ENCODE results near the gene SMIM9.

DNA sequence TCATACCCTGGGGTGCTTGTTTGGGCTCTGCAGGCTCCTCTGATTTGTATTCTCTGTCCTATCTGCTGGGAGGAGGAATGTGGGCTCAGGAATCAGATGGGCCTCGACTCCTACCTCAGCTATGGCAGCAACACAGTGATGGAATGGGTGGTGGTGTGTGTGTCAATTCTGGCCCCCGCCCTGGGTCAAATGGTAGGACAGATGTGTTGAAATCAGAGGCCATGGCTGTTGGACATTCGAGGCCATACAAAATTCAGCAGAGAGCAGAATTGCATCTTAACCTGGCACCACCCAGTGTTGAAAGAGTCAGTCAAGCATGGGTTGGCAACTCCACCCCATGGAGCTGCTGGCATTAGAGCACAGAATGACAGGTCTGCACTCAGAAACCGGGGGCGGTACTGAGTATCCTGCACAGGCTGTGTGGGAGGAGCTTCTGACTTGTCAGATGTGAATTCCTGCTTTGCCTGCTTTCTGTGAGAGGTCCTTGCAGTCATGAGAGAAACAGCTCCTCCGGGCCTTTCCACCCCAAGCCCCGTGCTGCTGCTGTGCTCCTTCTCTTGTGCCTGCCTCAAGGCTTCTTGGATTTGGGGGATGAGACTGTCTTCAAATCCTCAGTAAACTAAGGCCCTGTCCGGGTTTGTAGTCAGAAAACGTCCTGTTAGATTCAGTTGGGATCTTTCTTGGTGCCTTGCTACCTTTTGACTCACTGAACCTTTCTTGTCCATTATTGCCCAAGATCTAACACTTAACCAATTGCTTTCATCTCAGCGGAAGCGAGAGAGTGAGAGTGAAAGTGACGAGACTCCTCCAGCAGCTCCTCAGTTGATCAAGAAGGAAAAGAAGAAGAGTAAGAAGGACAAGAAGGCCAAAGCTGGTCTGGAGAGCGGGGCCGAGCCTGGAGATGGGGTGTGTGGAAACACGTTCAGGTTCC, 58.8 kb downstream of the SMIM9 start:
- TF ChIP-seq, protein P1, sequence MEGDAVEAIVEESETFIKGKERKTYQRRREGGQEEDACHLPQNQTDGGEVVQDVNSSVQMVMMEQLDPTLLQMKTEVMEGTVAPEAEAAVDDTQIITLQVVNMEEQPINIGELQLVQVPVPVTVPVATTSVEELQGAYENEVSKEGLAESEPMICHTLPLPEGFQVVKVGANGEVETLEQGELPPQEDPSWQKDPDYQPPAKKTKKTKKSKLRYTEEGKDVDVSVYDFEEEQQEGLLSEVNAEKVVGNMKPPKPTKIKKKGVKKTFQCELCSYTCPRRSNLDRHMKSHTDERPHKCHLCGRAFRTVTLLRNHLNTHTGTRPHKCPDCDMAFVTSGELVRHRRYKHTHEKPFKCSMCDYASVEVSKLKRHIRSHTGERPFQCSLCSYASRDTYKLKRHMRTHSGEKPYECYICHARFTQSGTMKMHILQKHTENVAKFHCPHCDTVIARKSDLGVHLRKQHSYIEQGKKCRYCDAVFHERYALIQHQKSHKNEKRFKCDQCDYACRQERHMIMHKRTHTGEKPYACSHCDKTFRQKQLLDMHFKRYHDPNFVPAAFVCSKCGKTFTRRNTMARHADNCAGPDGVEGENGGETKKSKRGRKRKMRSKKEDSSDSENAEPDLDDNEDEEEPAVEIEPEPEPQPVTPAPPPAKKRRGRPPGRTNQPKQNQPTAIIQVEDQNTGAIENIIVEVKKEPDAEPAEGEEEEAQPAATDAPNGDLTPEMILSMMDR (IDR thresholded peaks at IDR 0.05 in 2 of 3, conservative IDR thresholded peaks at IDR 0.05 in 1 of 3; ENCODE audit: borderline replicate concordance in 1 of 3, insufficient read depth in 1 of 3, low read depth in 2 of 3, low read length in 2 of 3), result no peak
- TF ChIP-seq JUND (IDR thresholded peaks at IDR 0.05) (no peak), SIN3A (IDR thresholded peaks at IDR 0.05; ENCODE audit: low read depth) (no peak), POLR2A (IDR thresholded peaks at IDR 0.05; ENCODE audit: borderline replicate concordance, extremely low read depth, insufficient read depth, insufficient read length) (no peak), EGR1 (IDR thresholded peaks at IDR 0.05; ENCODE audit: low read depth) (no peak)
- TF ChIP-seq, protein P2, sequence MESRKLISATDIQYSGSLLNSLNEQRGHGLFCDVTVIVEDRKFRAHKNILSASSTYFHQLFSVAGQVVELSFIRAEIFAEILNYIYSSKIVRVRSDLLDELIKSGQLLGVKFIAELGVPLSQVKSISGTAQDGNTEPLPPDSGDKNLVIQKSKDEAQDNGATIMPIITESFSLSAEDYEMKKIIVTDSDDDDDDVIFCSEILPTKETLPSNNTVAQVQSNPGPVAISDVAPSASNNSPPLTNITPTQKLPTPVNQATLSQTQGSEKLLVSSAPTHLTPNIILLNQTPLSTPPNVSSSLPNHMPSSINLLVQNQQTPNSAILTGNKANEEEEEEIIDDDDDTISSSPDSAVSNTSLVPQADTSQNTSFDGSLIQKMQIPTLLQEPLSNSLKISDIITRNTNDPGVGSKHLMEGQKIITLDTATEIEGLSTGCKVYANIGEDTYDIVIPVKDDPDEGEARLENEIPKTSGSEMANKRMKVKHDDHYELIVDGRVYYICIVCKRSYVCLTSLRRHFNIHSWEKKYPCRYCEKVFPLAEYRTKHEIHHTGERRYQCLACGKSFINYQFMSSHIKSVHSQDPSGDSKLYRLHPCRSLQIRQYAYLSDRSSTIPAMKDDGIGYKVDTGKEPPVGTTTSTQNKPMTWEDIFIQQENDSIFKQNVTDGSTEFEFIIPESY (IDR thresholded peaks at IDR 0.05; ENCODE audit: extremely low read depth, insufficient replicate concordance, low read length), result no peak
